Lung (tissue), 12 donors: ENCODE measurements around the gene SBF2. TPM values are rescaled to one million over a fixed set of nuclear protein-coding genes. Genes with fewer than 3 reads are reported as not detected.

Experiments used
- ATAC-seq: fragments of 200-7000 bp; cut with Tn5 transposase; one replicate; pipeline ENCODE4 v1.9.1; 2020; ENCODE audit warnings: moderate number of reproducible peaks; ENCODE audit not compliant: insufficient read depth, low FRiP score
- DNase-seq, 3 donors: peaks; one replicate each; pipeline ENCODE4 v3.0.0-alpha.2; 2013 to 2017
- H3K27ac ChIP-seq, 2 donors: one replicate each; pipeline ENCODE4 v1.5.1; 2013; ENCODE audit warnings: mild to moderate bottlenecking in 2 of 2, moderate library complexity in 2 of 2, control low read depth in 1 of 2, inconsistent platforms in 1 of 2, low read depth in 1 of 2, low read length in 1 of 2
- H3K27me3 ChIP-seq, 3 donors: one replicate each; pipeline ENCODE4 v1.5.1; 2013; ENCODE audit warnings: low read length in 2 of 3; ENCODE audit not compliant: control insufficient read depth in 3 of 3, insufficient read depth in 3 of 3
- H3K36me3 ChIP-seq, 4 donors: one replicate each; pipeline ENCODE4 v1.5.1; 2013; ENCODE audit warnings: low read length in 4 of 4, mild to moderate bottlenecking in 1 of 4, moderate library complexity in 1 of 4; ENCODE audit not compliant: control insufficient read depth in 4 of 4, insufficient read depth in 4 of 4
- H3K4me1 ChIP-seq, 5 donors: one replicate each; pipeline ENCODE4 v1.5.1; 2013; ENCODE audit warnings: low read length in 5 of 5, mild to moderate bottlenecking in 2 of 5, moderate library complexity in 1 of 5; ENCODE audit not compliant: control insufficient read depth in 5 of 5, insufficient read depth in 5 of 5
- H3K4me3 ChIP-seq: one replicate; pipeline ENCODE4 v1.5.1; 2013; ENCODE audit warnings: mild to moderate bottlenecking, control low read depth, moderate library complexity
- H3K9ac ChIP-seq, 2 donors: one replicate each; pipeline ENCODE4 v1.5.1; 2013; ENCODE audit warnings: low read length in 2 of 2, control low read depth in 1 of 2; ENCODE audit not compliant: insufficient read depth in 1 of 2
- H3K9me3 ChIP-seq, 4 donors: one replicate each; pipeline ENCODE4 v1.5.1; 2013; ENCODE audit warnings: low read length in 3 of 4, mild to moderate bottlenecking in 1 of 4, moderate library complexity in 1 of 4; ENCODE audit not compliant: control insufficient read depth in 4 of 4, insufficient read depth in 3 of 4
- WGBS, 2 donors: extraction: QIAGEN DNeasy Blood & Tissue Kit; methylation state at CpG; one replicate each; pipeline ENCODE4 v1.1.7; 2013; 5-methylcytosine and 5-hydroxymethylcytosine counted together
- polyA plus RNA-seq, 2 donors: library from polyadenylated mRNA; stranded (reverse); fragments of 200-250 nt; gene quantifications; one replicate each; pipeline ENCODE4 v1.2.1, GENCODE V29; 2013
- total RNA-seq, 2 donors: library from RNA; depleted of rRNA in 1 of 2; stranded (reverse); fragments of >200 nt in 1 of 2; gene quantifications; one replicate each; pipeline ENCODE4 v1.2.1, GENCODE V29; 2014 to 2021
- TF ChIP-seq, protein P1 (sequence below): IDR thresholded peaks from 2 replicates; pipeline ENCODE4 v1.5.1; 2012; ENCODE audit warnings: mild to moderate bottlenecking; ENCODE audit errors: control extremely low read depth, extremely low read depth
- donor health status: control.
- donor health status: control.
- donor health status: Bipolar disorder and iron deficiency.
- donor health status: healthy.
- donor health status: DM: yes; HTN: yes; CAD: no.

Gene SBF2
- total and polyA plus RNA-seq, 4 donors, result 4.4 to 104 (median 24.9) TPM

DNA sequence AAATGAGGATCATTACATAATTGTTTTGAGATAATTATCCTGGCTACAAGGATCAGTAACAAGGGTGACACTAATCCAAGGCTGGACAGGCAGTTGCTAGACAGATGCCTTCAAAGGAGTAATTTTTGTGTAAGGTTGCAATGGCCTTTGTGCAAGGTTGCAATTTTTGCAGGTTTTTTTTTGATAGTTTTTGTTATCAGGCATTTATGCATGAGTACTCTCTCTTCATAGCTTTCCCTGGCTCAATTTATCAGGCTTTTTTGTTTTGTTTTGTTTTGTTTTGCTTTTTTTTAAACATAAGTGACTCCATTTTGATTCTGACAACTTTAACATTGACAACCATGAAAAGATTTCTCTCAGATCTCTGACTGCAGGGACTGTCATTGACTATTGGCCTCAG, 519.9 kb downstream of the SBF2 start:
- Histone ChIP-seq H3K27ac (no peak overlapping the region), H3K36me3 (peaks cover 0 to 8% (median 5%) of the 10 kb centered on the region in 4 donors), H3K4me1 (peaks cover 0 to 8% (median 0%) of the 10 kb centered on the region in 5 donors), H3K27me3 (no peaks in the 10 kb centered on the region), H3K9me3 (no peaks in the 10 kb centered on the region), H3K9ac (no peak overlapping the region), H3K4me3 (no peak overlapping the region)
- DNase-seq (no peak), ATAC-seq (no peak)
- TF ChIP-seq, protein P1, sequence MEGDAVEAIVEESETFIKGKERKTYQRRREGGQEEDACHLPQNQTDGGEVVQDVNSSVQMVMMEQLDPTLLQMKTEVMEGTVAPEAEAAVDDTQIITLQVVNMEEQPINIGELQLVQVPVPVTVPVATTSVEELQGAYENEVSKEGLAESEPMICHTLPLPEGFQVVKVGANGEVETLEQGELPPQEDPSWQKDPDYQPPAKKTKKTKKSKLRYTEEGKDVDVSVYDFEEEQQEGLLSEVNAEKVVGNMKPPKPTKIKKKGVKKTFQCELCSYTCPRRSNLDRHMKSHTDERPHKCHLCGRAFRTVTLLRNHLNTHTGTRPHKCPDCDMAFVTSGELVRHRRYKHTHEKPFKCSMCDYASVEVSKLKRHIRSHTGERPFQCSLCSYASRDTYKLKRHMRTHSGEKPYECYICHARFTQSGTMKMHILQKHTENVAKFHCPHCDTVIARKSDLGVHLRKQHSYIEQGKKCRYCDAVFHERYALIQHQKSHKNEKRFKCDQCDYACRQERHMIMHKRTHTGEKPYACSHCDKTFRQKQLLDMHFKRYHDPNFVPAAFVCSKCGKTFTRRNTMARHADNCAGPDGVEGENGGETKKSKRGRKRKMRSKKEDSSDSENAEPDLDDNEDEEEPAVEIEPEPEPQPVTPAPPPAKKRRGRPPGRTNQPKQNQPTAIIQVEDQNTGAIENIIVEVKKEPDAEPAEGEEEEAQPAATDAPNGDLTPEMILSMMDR, result no peak

DNA sequence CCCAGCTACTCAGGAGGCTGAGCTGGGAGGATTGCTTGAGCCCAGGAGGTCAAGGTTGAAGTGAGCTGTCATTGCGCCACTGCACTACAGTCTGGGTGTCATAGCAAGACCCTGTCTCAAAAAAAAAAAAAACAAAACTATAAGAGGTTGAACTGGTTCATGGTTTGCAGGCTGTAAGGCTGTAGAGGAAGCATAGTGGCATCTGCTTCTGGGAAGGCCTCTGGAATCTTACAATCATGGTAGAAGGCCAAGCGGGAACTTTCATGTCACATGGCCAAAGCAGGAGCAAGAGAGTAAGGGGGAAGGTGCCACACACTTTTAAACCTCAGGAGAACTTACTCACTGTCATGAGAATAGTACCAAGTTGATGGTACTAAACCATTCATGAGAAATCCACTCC, 520.5 kb downstream of the SBF2 start:
- DNase-seq, result no peak
- Histone ChIP-seq H3K9me3 (no peaks in the 10 kb centered on the region), H3K36me3 (peaks cover 0 to 6% (median 4%) of the 10 kb centered on the region in 4 donors), H3K9ac (no peak overlapping the region), H3K4me3 (no peak overlapping the region), H3K27ac (no peak overlapping the region), H3K4me1 (peaks cover 0 to 8% (median 0%) of the 10 kb centered on the region in 5 donors), H3K27me3 (no peaks in the 10 kb centered on the region)
- TF ChIP-seq, protein P1, result no peak
- 99 to 100% methylated on average over 2 of the region's 2 CpGs for WGBS, 2 donors
- no peak for ATAC-seq

DNA sequence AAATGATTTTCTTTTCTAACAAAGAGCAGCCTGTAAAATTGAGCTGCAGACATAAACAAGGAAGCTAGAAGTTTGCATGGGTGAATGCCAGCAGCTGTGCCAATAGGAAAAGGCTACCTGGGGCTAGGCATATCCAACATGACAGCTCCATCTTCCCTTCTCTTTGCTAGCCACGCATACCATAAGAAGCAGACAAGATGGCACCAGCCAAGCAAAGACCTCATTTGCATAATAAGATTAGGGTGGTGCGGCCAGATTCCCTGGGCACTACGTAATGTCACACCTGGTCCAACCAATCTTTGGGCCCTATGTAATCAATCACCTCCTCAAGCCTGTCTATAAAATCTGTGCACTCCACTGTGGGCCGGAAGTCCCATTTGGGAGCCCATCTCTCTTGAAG, 521.8 kb downstream of the SBF2 start:
- Histone ChIP-seq H3K4me3 (no peak overlapping the region), H3K4me1 (peaks cover 0 to 8% (median 0%) of the 10 kb centered on the region in 5 donors), H3K36me3 (peaks cover 0 to 4% (median 2%) of the 10 kb centered on the region in 4 donors), H3K9me3 (no peaks in the 10 kb centered on the region), H3K27me3 (no peaks in the 10 kb centered on the region), H3K9ac (no peak overlapping the region), H3K27ac (no peak overlapping the region)
- ATAC-seq (no peak), DNase-seq (no peak)
- 94 to 96% methylated on average over 4 of the region's 4 CpGs for WGBS, 2 donors
- TF ChIP-seq, protein P1, result no peak

DNA sequence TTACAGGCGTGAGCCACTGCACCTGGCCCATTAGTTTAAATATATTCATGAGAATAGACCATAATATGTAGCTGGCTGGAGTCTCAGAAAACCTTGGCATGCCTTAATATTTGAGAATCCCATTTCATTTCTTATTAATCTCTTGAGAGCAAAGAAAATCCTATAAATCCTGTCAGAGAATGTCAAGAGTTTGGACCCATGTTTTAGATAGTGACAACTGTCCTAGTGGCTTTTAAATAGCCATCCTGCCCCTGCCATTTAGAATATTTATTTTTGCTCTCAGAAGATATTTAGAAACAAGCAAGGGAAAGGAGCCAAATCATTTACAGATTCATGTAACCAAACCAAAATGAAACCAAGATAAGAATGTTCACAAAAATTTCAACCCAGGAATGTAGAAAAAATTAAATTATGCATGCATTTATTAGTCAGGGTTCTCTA, 522.9 kb downstream of the SBF2 start:
- no peak overlapping the region for H3K4me3 ChIP-seq
- TF ChIP-seq, protein P1, result no peak
- ATAC-seq (no peak), DNase-seq (peak in 1 of 3 donors; percentile 37)
- no peak overlapping the region for H3K27ac ChIP-seq
- H3K9me3 ChIP-seq, result no peaks in the 10 kb centered on the region
- WGBS, 2 donors, result 88 to 94% methylated on average over 1 of the region's 1 CpG
- H3K27me3 ChIP-seq, result no peaks in the 10 kb centered on the region
- peaks cover 0 to 8% (median 0%) of the 10 kb centered on the region in 5 donors for H3K4me1 ChIP-seq
- H3K9ac ChIP-seq, result no peak overlapping the region
- H3K36me3 ChIP-seq, result peaks cover 0 to 4% (median 2%) of the 10 kb centered on the region in 4 donors
